ENCODE measurements around the gene GID8. TPM values are rescaled to one million over a fixed set of nuclear protein-coding genes. Genes with fewer than 3 reads are reported as not detected.
A peak's percentile ranks its signal among the peaks of the same experiment; 100 is the strongest.
"Not testable (repeated sequence)": the region's sequence is repeated elsewhere in the genome, so short reads cannot be mapped to it uniquely, and the experiment has no call there.

The GID8 gene
- total RNA-seq, 1 donor from 2014 or later, result 45.0 TPM

- no peak for TF ChIP-seq CTCF (IDR thresholded peaks at IDR 0.05; ENCODE audit: unreplicated experiment)
- no peaks in the 10 kb centered on the region for H3K9me3 Mint-ChIP-seq (ENCODE audit: unreplicated experiment)
- H3K4me3 Mint-ChIP-seq (ENCODE audit: unreplicated experiment), result no peak overlapping the region
- no peaks in the 10 kb centered on the region for H3K4me1 Mint-ChIP-seq (ENCODE audit: unreplicated experiment)
- H3K36me3 Mint-ChIP-seq (ENCODE audit: low read depth, unreplicated experiment), result no peaks in the 10 kb centered on the region
- peaks cover 7% of the 10 kb centered on the region for H3K27me3 Mint-ChIP-seq (ENCODE audit: unreplicated experiment)
- H3K27ac Mint-ChIP-seq (ENCODE audit: unreplicated experiment), result peak overlapping the region; percentile 36
- no peak for DNase-seq (ENCODE audit: low spot score)
Measured at GRCh38 chr20:62959998-62960436, 22.1 kb downstream of the GID8 start.

GRCh38 chr20:62960446-62961309, 22.7 kb downstream of the GID8 start:
- not testable (repeated sequence) for H3K27ac Mint-ChIP-seq (ENCODE audit: unreplicated experiment); DNase-seq (ENCODE audit: low spot score); H3K27me3 Mint-ChIP-seq (ENCODE audit: unreplicated experiment); H3K4me3 Mint-ChIP-seq (ENCODE audit: unreplicated experiment); H3K9me3 Mint-ChIP-seq (ENCODE audit: unreplicated experiment); H3K4me1 Mint-ChIP-seq (ENCODE audit: unreplicated experiment); H3K36me3 Mint-ChIP-seq (ENCODE audit: low read depth, unreplicated experiment)

DNA sequence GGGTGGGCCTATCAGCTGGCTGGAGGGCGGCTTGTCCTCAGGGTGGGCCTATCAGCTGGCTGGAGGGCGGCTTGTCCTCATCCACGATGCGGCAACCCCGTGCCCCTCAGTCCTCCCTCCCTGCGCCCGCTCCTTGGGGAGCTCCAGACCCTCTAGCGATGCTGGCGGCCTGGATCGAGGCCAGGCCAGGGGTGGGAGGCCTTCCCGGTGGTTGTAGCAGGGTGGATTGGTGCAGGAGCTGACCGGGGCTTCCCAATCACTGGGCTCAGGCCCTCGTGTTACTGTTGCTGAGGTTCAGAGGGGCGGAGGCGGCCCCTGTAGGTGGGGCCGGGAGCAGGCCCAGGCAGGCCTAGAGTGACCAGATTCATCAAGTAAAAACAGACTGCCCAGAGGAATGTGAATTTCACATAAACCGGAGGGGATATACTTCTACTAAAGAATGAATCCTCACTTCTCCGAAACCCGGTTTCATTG, 23.4 kb downstream of the GID8 start:
- no peaks in the 10 kb centered on the region for H3K4me1 Mint-ChIP-seq (ENCODE audit: unreplicated experiment)
- no peak for TF ChIP-seq CTCF (IDR thresholded peaks at IDR 0.05; ENCODE audit: unreplicated experiment)
- H3K9me3 Mint-ChIP-seq (ENCODE audit: unreplicated experiment), result no peaks in the 10 kb centered on the region
- no peak overlapping the region for H3K4me3 Mint-ChIP-seq (ENCODE audit: unreplicated experiment)
- DNase-seq (ENCODE audit: low spot score), result no peak
- H3K27ac Mint-ChIP-seq (ENCODE audit: unreplicated experiment), result no peak overlapping the region
- peaks cover 7% of the 10 kb centered on the region for H3K27me3 Mint-ChIP-seq (ENCODE audit: unreplicated experiment)
- H3K36me3 Mint-ChIP-seq (ENCODE audit: low read depth, unreplicated experiment), result no peaks in the 10 kb centered on the region

DNA sequence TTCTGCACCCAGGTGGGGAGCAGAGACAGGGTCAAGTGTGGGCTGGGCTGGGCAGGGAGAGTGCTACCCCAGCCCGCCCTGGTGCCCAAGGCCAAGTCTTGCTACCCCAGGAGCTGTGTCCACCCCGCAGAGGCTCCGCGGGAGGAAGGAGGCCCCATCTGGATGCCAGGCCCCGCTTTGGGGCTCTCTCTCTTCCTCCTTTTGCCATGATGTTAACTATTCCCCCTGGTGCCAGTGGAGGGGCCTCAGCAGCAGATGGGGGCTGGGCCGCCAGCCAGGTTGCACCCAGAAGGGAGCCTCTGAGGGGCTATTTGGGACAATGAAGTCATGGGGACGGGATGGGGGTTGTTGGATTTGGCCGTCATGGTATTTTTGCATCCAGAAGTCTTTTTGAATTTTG, 23.9 kb downstream of the GID8 start:
- Mint-ChIP-seq H3K27me3 (ENCODE audit: unreplicated experiment) (peaks cover 7% of the 10 kb centered on the region), H3K36me3 (ENCODE audit: low read depth, unreplicated experiment) (no peaks in the 10 kb centered on the region), H3K4me1 (ENCODE audit: unreplicated experiment) (no peaks in the 10 kb centered on the region), H3K4me3 (ENCODE audit: unreplicated experiment) (no peak overlapping the region), H3K9me3 (ENCODE audit: unreplicated experiment) (no peaks in the 10 kb centered on the region), H3K27ac (ENCODE audit: unreplicated experiment) (no peak overlapping the region)
- no peak for TF ChIP-seq CTCF (IDR thresholded peaks at IDR 0.05; ENCODE audit: unreplicated experiment)
- DNase-seq (ENCODE audit: low spot score), result no peak

DNA sequence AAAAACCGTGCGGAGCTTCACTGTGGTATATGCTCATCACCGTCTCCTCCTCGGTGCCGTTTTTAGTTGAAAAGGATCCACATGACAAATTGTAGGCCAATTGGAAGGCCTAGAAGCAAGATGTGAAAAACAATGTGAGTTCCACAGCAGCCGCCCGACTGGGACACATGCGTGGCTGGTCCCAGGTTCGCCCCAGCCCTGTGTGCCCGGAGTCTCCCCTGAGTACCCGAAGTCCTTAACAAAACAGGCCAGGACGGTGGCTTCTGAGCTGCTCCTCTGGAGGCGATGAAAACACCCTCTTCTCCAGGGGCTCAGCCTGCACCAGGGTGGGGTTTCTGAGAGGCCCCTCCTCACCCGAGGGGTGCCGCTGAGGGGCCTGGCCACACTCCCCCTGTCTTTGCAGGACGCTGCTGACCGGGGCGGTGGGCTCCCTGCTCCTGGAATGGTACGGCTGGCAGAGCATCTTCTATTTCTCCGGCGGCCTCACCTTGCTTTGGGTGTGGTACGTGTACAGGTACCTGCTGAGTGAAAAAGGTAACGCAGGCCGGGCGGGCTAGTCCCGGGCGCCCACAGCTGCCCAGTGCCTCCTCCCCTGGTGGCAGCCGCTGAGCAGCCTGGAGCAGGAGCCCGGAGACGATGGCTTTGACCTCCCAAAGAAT, 24.4 kb downstream of the GID8 start:
- Mint-ChIP-seq H3K27ac (ENCODE audit: unreplicated experiment) (no peak overlapping the region), H3K9me3 (ENCODE audit: unreplicated experiment) (no peaks in the 10 kb centered on the region), H3K4me1 (ENCODE audit: unreplicated experiment) (no peaks in the 10 kb centered on the region), H3K27me3 (ENCODE audit: unreplicated experiment) (peaks cover 5% of the 10 kb centered on the region), H3K4me3 (ENCODE audit: unreplicated experiment) (no peak overlapping the region), H3K36me3 (ENCODE audit: low read depth, unreplicated experiment) (no peaks in the 10 kb centered on the region)
- TF ChIP-seq CTCF (IDR thresholded peaks at IDR 0.05; ENCODE audit: unreplicated experiment), result no peak
- no peak for DNase-seq (ENCODE audit: low spot score)
